ENCODE data around the gene TRIM26.

The TRIM26 gene

DNA sequence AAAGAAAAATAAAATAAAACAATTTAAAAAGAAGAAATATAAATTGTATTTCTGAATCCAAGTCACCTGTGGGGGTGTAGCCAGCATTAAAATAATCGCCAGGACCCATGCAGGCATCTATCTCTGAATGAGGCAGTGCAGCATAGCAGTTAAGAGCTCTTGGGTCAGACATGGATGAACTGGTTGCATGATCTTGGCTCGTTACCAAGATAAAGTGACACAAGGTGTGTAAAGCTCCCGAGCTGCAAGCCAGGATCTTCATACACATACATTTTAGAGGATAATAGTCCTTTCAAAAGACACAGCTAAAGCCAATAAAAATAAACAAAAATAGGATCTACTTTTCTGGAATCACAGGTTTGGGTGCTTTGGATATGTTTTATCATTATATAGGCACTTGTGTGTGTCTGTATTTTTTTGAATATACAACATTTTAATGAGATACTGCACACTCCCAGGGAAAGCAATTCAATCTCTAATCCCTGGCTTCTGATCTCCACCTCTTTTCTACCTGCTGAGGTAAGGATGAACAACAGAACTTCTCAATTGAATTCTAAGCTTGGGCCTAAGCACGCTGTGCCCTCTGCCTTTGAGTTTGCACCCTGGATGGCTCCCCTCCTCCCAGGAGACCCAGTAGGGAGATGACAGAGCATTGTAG is 61.1 kb downstream of the TRIM26 start:
- Histone ChIP-seq H3K4me3 (ENCODE audit: insufficient read length, low read depth) (no peak overlapping the region), H3K9ac (ENCODE audit: insufficient read length, low read depth) (no peak overlapping the region), H3K27me3 (ENCODE audit: insufficient read depth, insufficient read length) (no peaks in the 10 kb centered on the region), H3K9me3 (ENCODE audit: insufficient read depth, low read length) (no peaks in the 10 kb centered on the region), H3K36me3 (ENCODE audit: insufficient read depth, insufficient read length, low read length) (no peaks in the 10 kb centered on the region), H3K4me1 (ENCODE audit: insufficient read depth, insufficient read length) (no peaks in the 10 kb centered on the region)
- DNase-seq (ENCODE audit: low read depth, low spot score): no peak
- TF ChIP-seq ZNF274 (IDR thresholded peaks at IDR 0.05; ENCODE audit: low read depth, low read length) (no peak), YY1 (IDR thresholded peaks at IDR 0.05; ENCODE audit: insufficient read depth, insufficient read length) (no peak), SUZ12 (IDR thresholded peaks at IDR 0.05; ENCODE audit: extremely low read depth, insufficient read depth, insufficient read length) (no peak)

DNA sequence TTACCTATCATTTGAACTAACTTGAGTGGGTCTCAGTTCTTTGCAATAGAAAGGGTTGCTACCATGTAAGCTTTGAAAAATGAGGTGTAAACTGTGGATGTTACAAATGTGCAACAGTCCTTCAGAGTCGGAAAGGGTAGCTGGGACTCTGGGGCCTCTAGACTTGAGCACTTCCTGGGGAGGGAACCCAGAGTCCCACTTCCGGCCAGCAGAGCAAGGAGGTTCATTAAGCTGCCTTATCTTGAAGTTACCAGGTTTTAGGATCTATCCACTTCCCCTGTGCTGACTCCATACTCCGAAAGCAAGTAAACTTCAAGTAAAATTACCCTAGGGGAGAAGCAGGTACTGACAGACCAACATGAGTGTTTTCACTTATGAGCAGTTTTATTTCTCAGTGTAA is 61.6 kb downstream of the TRIM26 start:
- H3K9me3 ChIP-seq (ENCODE audit: insufficient read depth, low read length): no peaks in the 10 kb centered on the region
- H3K4me1 ChIP-seq (ENCODE audit: insufficient read depth, insufficient read length): no peaks in the 10 kb centered on the region
- no peak for DNase-seq (ENCODE audit: low read depth, low spot score)
- H3K4me3 ChIP-seq (ENCODE audit: insufficient read length, low read depth): no peak overlapping the region
- no peak overlapping the region for H3K9ac ChIP-seq (ENCODE audit: insufficient read length, low read depth)
- no peak for TF ChIP-seq ZNF274 (IDR thresholded peaks at IDR 0.05; ENCODE audit: low read depth, low read length)
- no peak for TF ChIP-seq SUZ12 (IDR thresholded peaks at IDR 0.05; ENCODE audit: extremely low read depth, insufficient read depth, insufficient read length)
- no peak for TF ChIP-seq YY1 (IDR thresholded peaks at IDR 0.05; ENCODE audit: insufficient read depth, insufficient read length)
- H3K27me3 ChIP-seq (ENCODE audit: insufficient read depth, insufficient read length): no peaks in the 10 kb centered on the region
- no peaks in the 10 kb centered on the region for H3K36me3 ChIP-seq (ENCODE audit: insufficient read depth, insufficient read length, low read length)

DNA sequence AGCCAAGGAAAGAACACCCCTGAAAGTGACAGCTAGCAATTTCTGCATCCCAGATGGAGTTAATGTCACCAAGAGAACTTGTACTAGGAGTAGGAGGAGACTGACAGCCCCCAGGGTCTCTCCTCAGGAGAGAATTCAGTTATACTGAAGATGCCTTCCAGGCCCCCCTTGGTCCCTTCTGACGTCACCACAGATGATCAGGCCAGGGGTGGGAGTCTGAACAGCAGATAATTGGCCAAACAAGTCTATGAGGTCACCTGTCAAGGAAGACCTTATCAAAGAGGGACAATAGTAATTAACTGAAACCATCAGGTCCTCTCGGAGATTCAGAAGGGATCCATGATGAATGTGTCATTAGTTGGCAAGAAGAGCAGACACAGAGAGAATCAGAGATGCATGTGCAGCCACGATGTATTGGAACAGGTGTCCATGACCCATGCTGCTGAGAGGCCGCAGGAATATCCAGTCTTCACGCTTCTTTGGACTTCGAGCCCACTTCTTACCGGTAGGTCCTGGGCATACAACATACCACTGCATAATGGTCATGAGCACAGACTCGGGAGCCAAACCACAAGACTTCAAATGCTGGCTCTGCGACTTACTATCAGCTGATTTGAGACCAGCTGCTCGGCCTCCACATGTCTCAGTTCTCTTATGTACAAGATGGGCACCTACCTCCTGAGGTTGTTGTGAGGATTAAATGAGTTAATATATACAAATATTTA is 62.4 kb downstream of the TRIM26 start:
- Histone ChIP-seq H3K4me1 (ENCODE audit: insufficient read depth, insufficient read length) (no peaks in the 10 kb centered on the region), H3K4me3 (ENCODE audit: insufficient read length, low read depth) (no peak overlapping the region)

DNA sequence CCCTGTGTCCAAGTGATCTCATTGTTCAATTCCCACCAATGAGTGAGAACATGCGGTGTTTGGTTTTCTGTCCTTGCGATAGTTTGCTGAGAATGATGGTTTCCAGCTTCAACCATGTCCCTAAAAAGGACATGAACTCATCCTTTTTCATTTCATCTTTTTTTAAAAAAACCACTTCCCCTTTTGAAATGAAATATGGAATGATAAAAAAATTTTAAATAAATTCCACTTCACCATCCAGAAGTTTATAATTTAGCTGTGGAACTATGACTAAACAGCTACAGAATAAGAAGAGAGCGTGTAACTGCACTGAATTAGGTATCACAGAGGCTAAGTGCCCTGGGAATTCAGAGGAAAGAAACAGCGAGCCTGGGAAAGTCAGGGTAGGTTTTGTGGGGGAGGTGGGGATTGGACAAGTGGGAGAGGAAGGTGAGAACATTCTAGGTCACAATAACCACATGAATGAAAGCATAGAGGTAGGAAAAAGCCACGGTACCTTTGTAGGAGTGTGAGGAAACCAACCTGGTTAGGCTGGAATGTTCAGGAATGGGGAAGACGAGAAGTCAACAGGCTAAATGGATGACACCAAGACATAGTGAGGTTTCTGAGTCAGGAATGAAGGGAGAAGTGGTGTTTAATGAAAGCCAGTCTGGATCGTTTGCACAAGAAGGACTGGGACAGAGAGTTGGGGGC is 63.2 kb downstream of the TRIM26 start:
- H3K9me3 ChIP-seq (ENCODE audit: insufficient read depth, low read length): no peaks in the 10 kb centered on the region
- no peaks in the 10 kb centered on the region for H3K36me3 ChIP-seq (ENCODE audit: insufficient read depth, insufficient read length, low read length)
- TF ChIP-seq ZNF274 (IDR thresholded peaks at IDR 0.05; ENCODE audit: low read depth, low read length) (no peak), YY1 (IDR thresholded peaks at IDR 0.05; ENCODE audit: insufficient read depth, insufficient read length) (no peak), SUZ12 (IDR thresholded peaks at IDR 0.05; ENCODE audit: extremely low read depth, insufficient read depth, insufficient read length) (no peak)
- no peak overlapping the region for H3K4me3 ChIP-seq (ENCODE audit: insufficient read length, low read depth)
- H3K4me1 ChIP-seq (ENCODE audit: insufficient read depth, insufficient read length): no peaks in the 10 kb centered on the region
- H3K9ac ChIP-seq (ENCODE audit: insufficient read length, low read depth): no peak overlapping the region
- DNase-seq (ENCODE audit: low read depth, low spot score): no peak
- no peaks in the 10 kb centered on the region for H3K27me3 ChIP-seq (ENCODE audit: insufficient read depth, insufficient read length)

More for the DNA sequence above, 62.4 kb downstream of the TRIM26 start:
- H3K9me3 ChIP-seq (ENCODE audit: insufficient read depth, low read length): no peaks in the 10 kb centered on the region
- DNase-seq (ENCODE audit: low read depth, low spot score): no peak
- H3K27me3 ChIP-seq (ENCODE audit: insufficient read depth, insufficient read length): no peaks in the 10 kb centered on the region
- TF ChIP-seq ZNF274 (IDR thresholded peaks at IDR 0.05; ENCODE audit: low read depth, low read length) (no peak), YY1 (IDR thresholded peaks at IDR 0.05; ENCODE audit: insufficient read depth, insufficient read length) (no peak), SUZ12 (IDR thresholded peaks at IDR 0.05; ENCODE audit: extremely low read depth, insufficient read depth, insufficient read length) (no peak)
- H3K36me3 ChIP-seq (ENCODE audit: insufficient read depth, insufficient read length, low read length): no peaks in the 10 kb centered on the region
- no peak overlapping the region for H3K9ac ChIP-seq (ENCODE audit: insufficient read length, low read depth)

DNA sequence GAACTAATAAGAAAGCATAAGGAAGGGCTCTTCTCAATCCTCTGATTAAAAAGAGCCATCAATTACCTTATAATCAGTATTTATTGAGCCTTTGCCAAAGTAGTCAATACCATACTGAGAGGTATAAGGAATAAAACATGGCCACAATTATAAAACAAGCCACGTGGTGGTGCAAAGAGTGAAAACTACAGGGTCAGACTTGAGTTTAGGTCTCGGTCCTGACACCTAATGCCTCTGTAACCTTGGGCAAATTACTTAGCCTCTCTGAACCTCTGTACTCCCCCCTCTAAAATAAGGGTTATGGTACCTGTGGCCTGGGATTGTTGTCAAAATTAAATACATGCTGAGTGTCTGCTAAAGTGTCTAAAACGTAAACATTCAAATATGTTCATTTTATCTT is 64.0 kb downstream of the TRIM26 start:
- TF ChIP-seq YY1 (IDR thresholded peaks at IDR 0.05; ENCODE audit: insufficient read depth, insufficient read length): no peak
- no peak for TF ChIP-seq ZNF274 (IDR thresholded peaks at IDR 0.05; ENCODE audit: low read depth, low read length)
- TF ChIP-seq SUZ12 (IDR thresholded peaks at IDR 0.05; ENCODE audit: extremely low read depth, insufficient read depth, insufficient read length): no peak
- no peak overlapping the region for H3K4me3 ChIP-seq (ENCODE audit: insufficient read length, low read depth)
- H3K9me3 ChIP-seq (ENCODE audit: insufficient read depth, low read length): no peaks in the 10 kb centered on the region
- no peak for DNase-seq (ENCODE audit: low read depth, low spot score)
- no peak overlapping the region for H3K9ac ChIP-seq (ENCODE audit: insufficient read length, low read depth)
- no peaks in the 10 kb centered on the region for H3K4me1 ChIP-seq (ENCODE audit: insufficient read depth, insufficient read length)
- H3K36me3 ChIP-seq (ENCODE audit: insufficient read depth, insufficient read length, low read length): no peaks in the 10 kb centered on the region
- peaks cover 2% of the 10 kb centered on the region for H3K27me3 ChIP-seq (ENCODE audit: insufficient read depth, insufficient read length)

DNA sequence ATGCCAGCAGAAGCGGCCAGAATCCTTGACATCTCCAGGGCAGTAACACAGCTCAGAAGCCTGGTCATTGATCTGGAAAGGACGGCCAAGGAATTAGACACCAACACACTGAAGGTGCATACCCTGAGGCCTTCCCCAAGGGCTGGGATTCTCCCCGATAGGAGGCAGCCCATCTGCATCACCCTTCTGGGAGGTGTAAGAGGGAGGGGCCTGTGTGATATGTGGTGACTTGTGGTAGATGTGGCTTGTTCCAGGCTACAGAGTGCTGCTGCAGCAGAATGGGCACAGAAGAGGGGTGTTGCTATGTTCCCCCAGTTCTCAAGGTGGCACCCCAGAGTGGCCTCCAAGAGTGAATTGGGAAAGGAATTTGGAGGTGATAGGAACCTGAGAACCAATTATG is 66.1 kb downstream of the TRIM26 start:
- no peak for DNase-seq (ENCODE audit: low read depth, low spot score)
- Histone ChIP-seq H3K27me3 (ENCODE audit: insufficient read depth, insufficient read length) (peaks cover 2% of the 10 kb centered on the region), H3K9ac (ENCODE audit: insufficient read length, low read depth) (no peak overlapping the region)

DNA sequence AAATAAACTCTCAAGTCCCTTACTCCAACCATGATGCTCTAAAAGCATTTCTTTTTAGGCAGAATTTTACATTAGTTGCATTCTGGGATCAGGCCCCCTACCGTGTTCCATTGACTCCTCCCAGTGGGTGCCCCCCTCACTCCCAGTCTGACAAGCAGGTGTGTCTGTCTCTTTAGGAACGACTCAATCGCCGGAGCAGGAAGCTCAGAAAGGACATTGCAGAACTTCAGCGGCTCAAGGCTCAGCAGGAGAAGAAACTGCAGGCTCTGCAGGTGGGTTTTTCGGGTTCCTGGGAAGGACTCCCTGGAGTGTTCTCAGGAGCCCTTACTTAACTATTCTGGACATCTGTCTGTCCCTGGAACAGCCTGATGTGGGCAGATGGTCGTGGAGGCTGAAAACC is 67.4 kb downstream of the TRIM26 start:
- Histone ChIP-seq H3K9ac (ENCODE audit: insufficient read length, low read depth) (no peak overlapping the region), H3K9me3 (ENCODE audit: insufficient read depth, low read length) (no peaks in the 10 kb centered on the region), H3K27me3 (ENCODE audit: insufficient read depth, insufficient read length) (peaks cover 2% of the 10 kb centered on the region), H3K36me3 (ENCODE audit: insufficient read depth, insufficient read length, low read length) (no peaks in the 10 kb centered on the region), H3K4me3 (ENCODE audit: insufficient read length, low read depth) (no peak overlapping the region), H3K4me1 (ENCODE audit: insufficient read depth, insufficient read length) (no peaks in the 10 kb centered on the region)
- TF ChIP-seq YY1 (IDR thresholded peaks at IDR 0.05; ENCODE audit: insufficient read depth, insufficient read length): no peak
- no peak for TF ChIP-seq SUZ12 (IDR thresholded peaks at IDR 0.05; ENCODE audit: extremely low read depth, insufficient read depth, insufficient read length)
- TF ChIP-seq ZNF274 (IDR thresholded peaks at IDR 0.05; ENCODE audit: low read depth, low read length): no peak
- DNase-seq (ENCODE audit: low read depth, low spot score): no peak

More for the DNA sequence above, 66.1 kb downstream of the TRIM26 start:
- Histone ChIP-seq H3K36me3 (ENCODE audit: insufficient read depth, insufficient read length, low read length) (no peaks in the 10 kb centered on the region), H3K9me3 (ENCODE audit: insufficient read depth, low read length) (no peaks in the 10 kb centered on the region), H3K4me1 (ENCODE audit: insufficient read depth, insufficient read length) (no peaks in the 10 kb centered on the region), H3K4me3 (ENCODE audit: insufficient read length, low read depth) (no peak overlapping the region)
- no peak for TF ChIP-seq SUZ12 (IDR thresholded peaks at IDR 0.05; ENCODE audit: extremely low read depth, insufficient read depth, insufficient read length)
- TF ChIP-seq ZNF274 (IDR thresholded peaks at IDR 0.05; ENCODE audit: low read depth, low read length): no peak
- TF ChIP-seq YY1 (IDR thresholded peaks at IDR 0.05; ENCODE audit: insufficient read depth, insufficient read length): no peak
